Left ventricle myocardium inferior (tissue), 1 donor: ENCODE measurements around the gene BTBD9. TPM values are rescaled to one million over a fixed set of nuclear protein-coding genes. Genes with fewer than 3 reads are reported as not detected.

ENCODE experiments used
- DNase-seq: peaks from one replicate; pipeline ENCODE4 v3.0.0-alpha.2; 2020
- H3K27ac ChIP-seq: fragments of 200-600 bp; replicated peaks from 2 replicates; pipeline ENCODE4 v1.8.0; 2021
- H3K27me3 ChIP-seq: fragments of 200-600 bp; 2 replicates; pipeline ENCODE4 v1.8.0; 2021; ENCODE audit warnings: low read depth
- H3K36me3 ChIP-seq: fragments of 200-600 bp; 2 replicates; pipeline ENCODE4 v1.8.0; 2021
- H3K4me1 ChIP-seq: fragments of 200-600 bp; 2 replicates; pipeline ENCODE4 v1.8.0; 2021
- H3K4me3 ChIP-seq: fragments of 200-600 bp; 2 replicates; pipeline ENCODE4 v1.8.0; 2021; ENCODE audit warnings: mild to moderate bottlenecking, moderate library complexity
- H3K9me3 ChIP-seq: fragments of 200-600 bp; replicated peaks from 2 replicates; pipeline ENCODE4 v1.8.0; 2021
- intact Hi-C: fragments of 100-400 bp; cut with micrococcal nuclease; formaldehyde crosslinking; loops from one replicate; pipeline ENCODE4 v1.11.0; 2022
- total RNA-seq: library from RNA; stranded (reverse); fragmentation: NEBNext Ultra II Directional; extraction: Animal tissue kit (Norgen Biotek cat#: 25700); gene quantifications from one replicate; pipeline ENCODE4 v1.2.1, GENCODE V29; 2021
- TF ChIP-seq, protein P1 (sequence below): fragments of 200-600 bp; IDR thresholded peaks from 2 replicates; pipeline ENCODE4 v1.8.0; 2021; ENCODE audit warnings: antibody characterized with exemption, mild to moderate bottlenecking, borderline replicate concordance
- donor health status: DM: no; HTN: yes; CAD: no; lungs with severe emphysema.

BTBD9 gene
- total RNA-seq, 1 donor from 2014 or later: 16.5 TPM

- Histone ChIP-seq H3K9me3 (no peaks in the 10 kb centered on the region), H3K27me3 (no peaks in the 10 kb centered on the region), H3K36me3 (peaks cover 9% of the 10 kb centered on the region), H3K27ac (no peak overlapping the region), H3K4me1 (peaks cover 4% of the 10 kb centered on the region), H3K4me3 (no peak overlapping the region)
- no peak for DNase-seq
- intact Hi-C loops: no loop called here
- TF ChIP-seq, protein P1, sequence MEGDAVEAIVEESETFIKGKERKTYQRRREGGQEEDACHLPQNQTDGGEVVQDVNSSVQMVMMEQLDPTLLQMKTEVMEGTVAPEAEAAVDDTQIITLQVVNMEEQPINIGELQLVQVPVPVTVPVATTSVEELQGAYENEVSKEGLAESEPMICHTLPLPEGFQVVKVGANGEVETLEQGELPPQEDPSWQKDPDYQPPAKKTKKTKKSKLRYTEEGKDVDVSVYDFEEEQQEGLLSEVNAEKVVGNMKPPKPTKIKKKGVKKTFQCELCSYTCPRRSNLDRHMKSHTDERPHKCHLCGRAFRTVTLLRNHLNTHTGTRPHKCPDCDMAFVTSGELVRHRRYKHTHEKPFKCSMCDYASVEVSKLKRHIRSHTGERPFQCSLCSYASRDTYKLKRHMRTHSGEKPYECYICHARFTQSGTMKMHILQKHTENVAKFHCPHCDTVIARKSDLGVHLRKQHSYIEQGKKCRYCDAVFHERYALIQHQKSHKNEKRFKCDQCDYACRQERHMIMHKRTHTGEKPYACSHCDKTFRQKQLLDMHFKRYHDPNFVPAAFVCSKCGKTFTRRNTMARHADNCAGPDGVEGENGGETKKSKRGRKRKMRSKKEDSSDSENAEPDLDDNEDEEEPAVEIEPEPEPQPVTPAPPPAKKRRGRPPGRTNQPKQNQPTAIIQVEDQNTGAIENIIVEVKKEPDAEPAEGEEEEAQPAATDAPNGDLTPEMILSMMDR: peak; percentile 20
These were observed 460.4 kb downstream of the BTBD9 start for GRCh38 chr6:38179300-38179699.

DNA sequence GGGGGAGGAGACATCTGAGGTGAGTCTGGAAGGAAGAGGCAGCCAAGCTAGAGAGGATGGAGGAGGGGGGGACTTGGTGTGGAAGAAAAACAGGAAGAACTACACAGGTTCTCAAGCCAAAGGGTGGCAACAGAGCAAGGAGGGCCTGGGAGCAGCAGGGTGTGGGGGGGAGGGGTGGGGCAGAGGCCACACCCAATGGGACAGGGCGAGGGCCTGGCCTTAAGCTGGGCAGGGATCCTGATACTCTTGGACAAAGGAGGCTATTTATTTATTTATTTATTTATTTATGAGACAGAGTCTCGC, 461.2 kb downstream of the BTBD9 start:
- Histone ChIP-seq H3K4me3 (no peak overlapping the region), H3K27me3 (no peaks in the 10 kb centered on the region), H3K27ac (no peak overlapping the region), H3K4me1 (peaks cover 4% of the 10 kb centered on the region), H3K9me3 (no peaks in the 10 kb centered on the region), H3K36me3 (peaks cover 15% of the 10 kb centered on the region)
- TF ChIP-seq, protein P1: no peak
- DNase-seq: no peak
- intact Hi-C loops: no loop called here

DNA sequence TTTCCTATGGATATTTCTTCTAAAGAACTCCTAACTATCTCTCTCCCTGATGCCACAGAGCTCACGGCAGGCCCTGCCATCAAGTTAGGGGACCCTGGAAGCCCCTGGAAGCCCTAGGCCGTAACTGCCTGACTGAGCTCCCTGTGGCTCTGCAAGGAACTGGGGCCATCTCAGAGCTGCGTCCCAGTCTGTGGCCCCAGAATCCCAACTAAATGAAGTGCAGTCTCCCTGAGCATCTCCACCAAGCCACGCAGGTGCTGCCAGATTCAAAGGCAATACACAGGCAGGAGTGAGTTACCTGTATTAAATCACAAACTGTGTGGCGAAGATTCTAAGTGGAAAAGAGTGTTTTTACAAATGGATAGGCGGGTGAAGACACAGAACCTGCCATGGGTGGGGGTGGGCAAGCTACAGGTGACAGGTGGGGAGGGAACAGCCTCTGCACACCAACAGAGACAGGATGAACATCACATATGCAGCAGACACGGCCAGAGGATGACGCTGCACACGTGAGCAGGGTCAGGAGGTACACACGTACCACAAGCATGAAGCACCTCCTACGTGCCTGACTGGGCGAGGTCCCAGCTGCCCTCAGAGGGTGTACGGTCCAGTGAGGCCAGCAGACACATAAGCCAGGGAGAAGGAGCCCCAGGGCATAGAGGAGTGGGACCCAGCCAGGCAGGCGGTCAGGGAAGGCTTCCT, 461.7 kb downstream of the BTBD9 start:
- intact Hi-C loops: no loop called here
- H3K9me3 ChIP-seq: no peaks in the 10 kb centered on the region
- TF ChIP-seq, protein P1: no peak
- H3K4me1 ChIP-seq: peaks cover 4% of the 10 kb centered on the region
- H3K27me3 ChIP-seq: no peaks in the 10 kb centered on the region
- peak overlapping the region; percentile 57 for H3K27ac ChIP-seq
- H3K4me3 ChIP-seq: no peak overlapping the region
- H3K36me3 ChIP-seq: peaks cover 19% of the 10 kb centered on the region
- no peak for DNase-seq

- H3K36me3 ChIP-seq: peaks cover 19% of the 10 kb centered on the region
- H3K9me3 ChIP-seq: no peaks in the 10 kb centered on the region
- TF ChIP-seq, protein P1: no peak
- H3K27ac ChIP-seq: peak overlapping the region; percentile 57
- intact Hi-C loops: no loop called here
- no peak for DNase-seq
- H3K27me3 ChIP-seq: no peaks in the 10 kb centered on the region
- peaks cover 4% of the 10 kb centered on the region for H3K4me1 ChIP-seq
- no peak overlapping the region for H3K4me3 ChIP-seq
These were observed 462.7 kb downstream of the BTBD9 start for GRCh38 chr6:38176797-38177751.

GRCh38 chr6:38175786-38176185, 463.9 kb downstream of the BTBD9 start:
- TF ChIP-seq, protein P1: no peak
- peaks cover 19% of the 10 kb centered on the region for H3K36me3 ChIP-seq
- H3K9me3 ChIP-seq: no peaks in the 10 kb centered on the region
- H3K4me3 ChIP-seq: no peak overlapping the region
- intact Hi-C loops: no loop called here
- DNase-seq: no peak
- H3K4me1 ChIP-seq: peaks cover 4% of the 10 kb centered on the region
- H3K27ac ChIP-seq: no peak overlapping the region
- H3K27me3 ChIP-seq: no peaks in the 10 kb centered on the region
